Measurements from ENCODE around the gene SMAD3. TPM values are rescaled to one million over a fixed set of nuclear protein-coding genes. Genes with fewer than 3 reads are reported as not detected.

SMAD3 gene
- polyA plus RNA-seq, 1 donor from 2014 or later: 1.0 TPM

GRCh38 chr15:67105991-67106763, 40.8 kb downstream of the SMAD3 start (continued):
- TF ChIP-seq REST (IDR thresholded peaks at IDR 0.05; ENCODE audit: borderline replicate concordance): no peak

DNA sequence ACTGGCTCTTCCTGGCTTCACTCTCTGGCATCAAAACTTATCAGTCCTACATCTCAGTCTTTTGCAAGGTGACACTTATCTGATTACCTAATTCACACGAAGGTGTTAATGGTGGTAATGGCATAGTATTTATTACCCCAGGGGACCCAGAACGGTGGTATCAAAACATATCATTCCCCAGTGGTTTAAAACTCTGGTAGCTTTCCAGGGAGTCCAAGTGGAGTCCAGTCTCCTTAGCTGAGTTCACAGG, 41.3 kb downstream of the SMAD3 start:
- Histone ChIP-seq H3K9me2 (ENCODE audit: insufficient read depth, low read length) (no peaks in the 10 kb centered on the region), H3K9me3 (ENCODE audit: low read length) (peaks cover 4% of the 10 kb centered on the region), H3K4me3 (ENCODE audit: low read length) (no peak overlapping the region), H3K36me3 (ENCODE audit: insufficient read depth, low read length) (no peaks in the 10 kb centered on the region), H2AFZ (ENCODE audit: low read depth, low read length) (no peak overlapping the region), H3K27ac (ENCODE audit: low read length) (no peak overlapping the region), H3K27me3 (ENCODE audit: insufficient read depth, low read depth, low read length) (no peaks in the 10 kb centered on the region), H3K9ac (ENCODE audit: low read length) (no peak overlapping the region), H3K4me2 (ENCODE audit: low read length) (no peak overlapping the region), H3F3A (ENCODE audit: insufficient read depth, low read length, poor library complexity, severe bottlenecking) (no peaks in the 10 kb centered on the region), H4K20me1 (ENCODE audit: insufficient read depth) (no peaks in the 10 kb centered on the region), H3K79me2 (replicated peaks; ENCODE audit: insufficient read depth, low read length) (peaks cover 3% of the 10 kb centered on the region)
- no peak for TF ChIP-seq EP300 (conservative IDR thresholded peaks at IDR 0.05; ENCODE audit: poor library complexity, severe bottlenecking)
- no peak for TF ChIP-seq EZH2 (IDR thresholded peaks at IDR 0.05; ENCODE audit: borderline replicate concordance, insufficient read depth, low read length, poor library complexity, severe bottlenecking)
- no peak for TF ChIP-seq RAD21 (conservative IDR thresholded peaks at IDR 0.05)
- no peak for TF ChIP-seq POLR2AphosphoS5 (IDR thresholded peaks at IDR 0.05)
- no peak for TF ChIP-seq MXI1 (conservative IDR thresholded peaks at IDR 0.05; ENCODE audit: poor library complexity, severe bottlenecking)
- TF ChIP-seq REST (IDR thresholded peaks at IDR 0.05; ENCODE audit: borderline replicate concordance): no peak
- TF ChIP-seq SMC3 (conservative IDR thresholded peaks at IDR 0.05; ENCODE audit: poor library complexity): no peak
- TF ChIP-seq, protein P1, sequence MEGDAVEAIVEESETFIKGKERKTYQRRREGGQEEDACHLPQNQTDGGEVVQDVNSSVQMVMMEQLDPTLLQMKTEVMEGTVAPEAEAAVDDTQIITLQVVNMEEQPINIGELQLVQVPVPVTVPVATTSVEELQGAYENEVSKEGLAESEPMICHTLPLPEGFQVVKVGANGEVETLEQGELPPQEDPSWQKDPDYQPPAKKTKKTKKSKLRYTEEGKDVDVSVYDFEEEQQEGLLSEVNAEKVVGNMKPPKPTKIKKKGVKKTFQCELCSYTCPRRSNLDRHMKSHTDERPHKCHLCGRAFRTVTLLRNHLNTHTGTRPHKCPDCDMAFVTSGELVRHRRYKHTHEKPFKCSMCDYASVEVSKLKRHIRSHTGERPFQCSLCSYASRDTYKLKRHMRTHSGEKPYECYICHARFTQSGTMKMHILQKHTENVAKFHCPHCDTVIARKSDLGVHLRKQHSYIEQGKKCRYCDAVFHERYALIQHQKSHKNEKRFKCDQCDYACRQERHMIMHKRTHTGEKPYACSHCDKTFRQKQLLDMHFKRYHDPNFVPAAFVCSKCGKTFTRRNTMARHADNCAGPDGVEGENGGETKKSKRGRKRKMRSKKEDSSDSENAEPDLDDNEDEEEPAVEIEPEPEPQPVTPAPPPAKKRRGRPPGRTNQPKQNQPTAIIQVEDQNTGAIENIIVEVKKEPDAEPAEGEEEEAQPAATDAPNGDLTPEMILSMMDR (IDR thresholded peaks at IDR 0.05; ENCODE audit: poor library complexity, severe bottlenecking): no peak
- no peak for TF ChIP-seq TAF1 (IDR thresholded peaks at IDR 0.05; ENCODE audit: low read depth)

All from neural cell (in vitro differentiated cells).